ENCODE data around the gene CCDC57. TPM values are rescaled to one million over a fixed set of nuclear protein-coding genes. Genes with fewer than 3 reads are reported as not detected.

Gene CCDC57
- total and polyA plus RNA-seq, 12 donors = 7.0 to 34.5 (median 10.7) TPM

GRCh38 chr17:82091264-82092066, 121.2 kb downstream of the CCDC57 start:
- H3K4me1 ChIP-seq = peaks cover under 1 to 6% (median 3%) of the 10 kb centered on the region in 9 donors
- intact Hi-C loops (cut with DNase I) = no loop called here

GRCh38 chr17:82090549-82091263, 121.9 kb downstream of the CCDC57 start:
- ATAC-seq (no peak), DNase-seq (no peak)
- no peaks in the 10 kb centered on the region for H3K27me3 ChIP-seq
- H3K27ac ChIP-seq = no peak overlapping the region
- no peak overlapping the region for H3K4me3 ChIP-seq
- H3K36me3 ChIP-seq = peaks cover 5 to 100% (median 73%) of the 10 kb centered on the region in 9 donors
- 94 to 97% methylated on average over 29 of the region's 29 CpGs for WGBS, 2 donors
- intact Hi-C loops (cut with DNase I) = no loop called here
- no peaks in the 10 kb centered on the region for H3K4me1 ChIP-seq
- TF ChIP-seq CTCF (IDR thresholded peaks at IDR 0.05) = no peak
- no peaks in the 10 kb centered on the region for H3K9me3 ChIP-seq

More at GRCh38 chr17:82091264-82092066, 121.2 kb downstream of the CCDC57 start:
- no peak overlapping the region for H3K4me3 ChIP-seq
- ATAC-seq (no peak), DNase-seq (peak in 1 of 2 donors; percentile 8)
- no peak overlapping the region for H3K27ac ChIP-seq
- H3K27me3 ChIP-seq = no peaks in the 10 kb centered on the region
- no peak for TF ChIP-seq CTCF (IDR thresholded peaks at IDR 0.05)
- WGBS, 2 donors = 95 to 97% methylated on average over 37 of the region's 37 CpGs
- H3K36me3 ChIP-seq = peaks cover 5 to 99% (median 66%) of the 10 kb centered on the region in 9 donors
- H3K9me3 ChIP-seq = no peaks in the 10 kb centered on the region

- Histone ChIP-seq H3K27ac (no peak overlapping the region), H3K36me3 (peaks cover 5 to 100% (median 72%) of the 10 kb centered on the region in 9 donors)
- WGBS, 2 donors = 91 to 92% methylated on average over 29 of the region's 29 CpGs
Measured at GRCh38 chr17:82089723-82090548, 122.7 kb downstream of the CCDC57 start.

More at GRCh38 chr17:82089723-82090548, 122.7 kb downstream of the CCDC57 start:
- Histone ChIP-seq H3K27me3 (no peaks in the 10 kb centered on the region), H3K4me1 (no peaks in the 10 kb centered on the region), H3K4me3 (no peak overlapping the region), H3K9me3 (no peaks in the 10 kb centered on the region)
- no peak for DNase-seq
- ATAC-seq = no peak
- intact Hi-C loops (cut with DNase I) = no loop called here
- no peak for TF ChIP-seq CTCF (IDR thresholded peaks at IDR 0.05)

Data from heart right ventricle (tissue), 16 donors.